Astrocyte (in vitro differentiated cells and primary cell): Measurements from ENCODE around the gene TTLL7. TPM values are rescaled to one million over a fixed set of nuclear protein-coding genes. Genes with fewer than 3 reads are reported as not detected.

ENCODE experiments used
- DNase-seq: peaks from one replicate; pipeline ENCODE4 v3.0.0-alpha.2; 2010; ENCODE audit warnings: low read depth
- FAIRE-seq: peaks from 2 replicates; lab custom pipeline; 2011; peaks lifted over from hg19 to GRCh38; lab: Jason Lieb, UNC
- H2AFZ ChIP-seq: 2 replicates; pipeline ENCODE4 v1.6.0; 2012; ENCODE audit warnings: low read depth, low read length, inconsistent platforms
- H3K27ac ChIP-seq: 2 replicates; pipeline ENCODE4 v1.5.1; 2011; ENCODE audit warnings: low read depth, low read length, inconsistent platforms
- H3K27me3 ChIP-seq: 2 replicates; pipeline ENCODE4 v1.6.0; 2011; ENCODE audit warnings: low read length, inconsistent platforms; ENCODE audit not compliant: insufficient read depth
- H3K36me3 ChIP-seq: 2 replicates; pipeline ENCODE4 v1.5.1; 2011; ENCODE audit warnings: low read length, inconsistent platforms; ENCODE audit not compliant: insufficient read depth
- H3K4me1 ChIP-seq: 2 replicates; pipeline ENCODE4 v1.5.1; 2011; ENCODE audit warnings: low read length, inconsistent platforms; ENCODE audit not compliant: insufficient read depth
- H3K4me2 ChIP-seq: 2 replicates; pipeline ENCODE4 v1.6.0; 2012; ENCODE audit warnings: low read length, inconsistent platforms
- H3K4me3 ChIP-seq: 2 replicates; pipeline ENCODE4 v1.5.1; 2011; ENCODE audit warnings: low read depth, mild to moderate bottlenecking, low read length, inconsistent platforms; ENCODE audit not compliant: insufficient read depth
- H3K79me2 ChIP-seq: 2 replicates; pipeline ENCODE4 v1.6.0; 2012; ENCODE audit warnings: mild to moderate bottlenecking, low read length, inconsistent platforms; ENCODE audit not compliant: insufficient read depth
- H3K9ac ChIP-seq: 2 replicates; pipeline ENCODE4 v1.6.0; 2012; ENCODE audit warnings: mild to moderate bottlenecking, low read length, inconsistent platforms
- H3K9me3 ChIP-seq: 2 replicates; pipeline ENCODE4 v1.5.1; 2012; ENCODE audit warnings: low read depth, mild to moderate bottlenecking, low read length, inconsistent platforms; ENCODE audit not compliant: insufficient read depth
- H4K20me1 ChIP-seq: 2 replicates; pipeline ENCODE4 v1.6.0; 2012; ENCODE audit warnings: low read length, inconsistent platforms; ENCODE audit not compliant: insufficient read depth
- H3K27ac Mint-ChIP-seq: one replicate; pipeline ENCODE4 v1.8.0; 2021; ENCODE audit warnings: mild to moderate bottlenecking, mixed read lengths; ENCODE audit not compliant: unreplicated experiment
- H3K27me3 Mint-ChIP-seq: one replicate; pipeline ENCODE4 v1.8.0; 2021; ENCODE audit warnings: low read depth, mixed read lengths; ENCODE audit not compliant: unreplicated experiment
- H3K36me3 Mint-ChIP-seq: one replicate; pipeline ENCODE4 v1.8.0; 2021; ENCODE audit warnings: low read depth, mixed read lengths; ENCODE audit not compliant: unreplicated experiment
- H3K4me1 Mint-ChIP-seq: one replicate; pipeline ENCODE4 v1.8.0; 2021; ENCODE audit warnings: low read depth, mixed read lengths; ENCODE audit not compliant: unreplicated experiment
- H3K4me3 Mint-ChIP-seq: one replicate; pipeline ENCODE4 v1.8.0; 2021; ENCODE audit warnings: mild to moderate bottlenecking, moderate library complexity, mixed read lengths; ENCODE audit not compliant: unreplicated experiment
- H3K9me3 Mint-ChIP-seq: one replicate; pipeline ENCODE4 v1.8.0; 2021; ENCODE audit warnings: mild to moderate bottlenecking, mixed read lengths; ENCODE audit not compliant: unreplicated experiment
- CTCF ChIP-seq: IDR thresholded peaks from 2 replicates; pipeline ENCODE4 v1.5.1; 2011; ENCODE audit warnings: low read depth, mild to moderate bottlenecking, inconsistent platforms, low read length, moderate library complexity; ENCODE audit not compliant: insufficient read depth
- EZH2 ChIP-seq: IDR thresholded peaks from 2 replicates; pipeline ENCODE4 v1.6.1; 2012; ENCODE audit warnings: mild to moderate bottlenecking, low read length, inconsistent platforms; ENCODE audit not compliant: insufficient read depth
- total RNA-seq: library from RNA; stranded (reverse); gene quantifications from 2 replicates; pipeline ENCODE4 v1.2.1, GENCODE V29; 2021

TTLL7 gene
- total RNA-seq, 1 donor from 2014 or later, result 28.5 TPM

GRCh38 chr1:84025966-84026365 lies 27.0 kb upstream of the TTLL7 start:
- Mint-ChIP-seq H3K27ac (no peak overlapping the region), H3K36me3 (no peaks in the 10 kb centered on the region), H3K4me1 (no peaks in the 10 kb centered on the region), H3K4me3 (no peak overlapping the region), H3K9me3 (no peaks in the 10 kb centered on the region), H3K27me3 (peaks cover 24% of the 10 kb centered on the region)
- Histone ChIP-seq H3K4me2 (no peak overlapping the region), H4K20me1 (no peaks in the 10 kb centered on the region), H3K79me2 (no peaks in the 10 kb centered on the region), H3K27ac (no peak overlapping the region), H3K27me3 (no peaks in the 10 kb centered on the region), H3K4me3 (no peak overlapping the region), H2AFZ (no peak overlapping the region), H3K36me3 (no peaks in the 10 kb centered on the region), H3K9me3 (no peaks in the 10 kb centered on the region), H3K9ac (no peak overlapping the region), H3K4me1 (no peaks in the 10 kb centered on the region)
- DNase-seq (no peak), FAIRE-seq (no peak)
- TF ChIP-seq EZH2 (no peak), CTCF (no peak)

GRCh38 chr1:84021822-84022221 lies 22.9 kb upstream of the TTLL7 start:
- H3K4me2 ChIP-seq, result no peak overlapping the region
- no peak overlapping the region for H2AFZ ChIP-seq
- no peaks in the 10 kb centered on the region for H3K9me3 Mint-ChIP-seq
- H3K4me3 Mint-ChIP-seq, result no peak overlapping the region
- no peaks in the 10 kb centered on the region for H3K36me3 Mint-ChIP-seq
- no peaks in the 10 kb centered on the region for H3K27me3 ChIP-seq
- no peak overlapping the region for H3K27ac Mint-ChIP-seq
- no peaks in the 10 kb centered on the region for H3K4me1 Mint-ChIP-seq
- H3K27me3 Mint-ChIP-seq, result peaks cover 22% of the 10 kb centered on the region
- no peak for FAIRE-seq
- no peak overlapping the region for H3K9ac ChIP-seq
- DNase-seq, result no peak
- no peaks in the 10 kb centered on the region for H4K20me1 ChIP-seq
- H3K4me1 ChIP-seq, result no peaks in the 10 kb centered on the region
- no peak overlapping the region for H3K27ac ChIP-seq
- H3K79me2 ChIP-seq, result no peaks in the 10 kb centered on the region
- no peak overlapping the region for H3K4me3 ChIP-seq
- no peaks in the 10 kb centered on the region for H3K9me3 ChIP-seq
- H3K36me3 ChIP-seq, result no peaks in the 10 kb centered on the region
- TF ChIP-seq CTCF, result no peak
- no peak for TF ChIP-seq EZH2

GRCh38 chr1:84020151-84020550 lies 21.2 kb upstream of the TTLL7 start:
- no peaks in the 10 kb centered on the region for H3K36me3 ChIP-seq
- H3K79me2 ChIP-seq, result no peaks in the 10 kb centered on the region
- no peak for DNase-seq
- no peak overlapping the region for H3K27ac Mint-ChIP-seq
- H4K20me1 ChIP-seq, result no peaks in the 10 kb centered on the region
- no peak overlapping the region for H3K4me3 Mint-ChIP-seq
- no peak overlapping the region for H3K4me3 ChIP-seq
- H3K9me3 Mint-ChIP-seq, result no peaks in the 10 kb centered on the region
- H3K36me3 Mint-ChIP-seq, result no peaks in the 10 kb centered on the region
- no peak overlapping the region for H3K9ac ChIP-seq
- no peak overlapping the region for H3K27ac ChIP-seq
- TF ChIP-seq EZH2, result no peak
- TF ChIP-seq CTCF, result no peak
- no peaks in the 10 kb centered on the region for H3K9me3 ChIP-seq
- no peaks in the 10 kb centered on the region for H3K4me1 Mint-ChIP-seq
- no peaks in the 10 kb centered on the region for H3K4me1 ChIP-seq
- FAIRE-seq, result no peak
- H2AFZ ChIP-seq, result no peak overlapping the region
- no peak overlapping the region for H3K4me2 ChIP-seq
- no peaks in the 10 kb centered on the region for H3K27me3 ChIP-seq
- peaks cover 9% of the 10 kb centered on the region for H3K27me3 Mint-ChIP-seq
